HG03342 (cell line): ENCODE results near the gene PLEKHA5.

Experiments
- ATAC-seq: cut with Tn5 transposase; IDR thresholded peaks from one replicate; pipeline ENCODE4 v1.9.1; 2021; ENCODE audit warnings: mild to moderate bottlenecking, moderate library complexity; ENCODE audit not compliant: unreplicated experiment

PLEKHA5 gene

GRCh38 chr12:19196959-19197630 lies 67.6 kb downstream of the PLEKHA5 start:
- ATAC-seq, result no peak

GRCh38 chr12:19198272-19198671 lies 68.7 kb downstream of the PLEKHA5 start:
- no peak for ATAC-seq

- ATAC-seq, result no peak
Measured at GRCh38 chr12:19199332-19199731, 69.8 kb downstream of the PLEKHA5 start.

- ATAC-seq, result no peak
Measured at GRCh38 chr12:19200261-19200660, 70.7 kb downstream of the PLEKHA5 start.

- no peak for ATAC-seq
Measured at GRCh38 chr12:19201661-19202060, 72.1 kb downstream of the PLEKHA5 start.

- ATAC-seq, result no peak
Measured at GRCh38 chr12:19203013-19203412, 73.5 kb downstream of the PLEKHA5 start.

- ATAC-seq, result no peak
Measured at GRCh38 chr12:19203539-19204506, 74.3 kb downstream of the PLEKHA5 start.

- no peak for ATAC-seq
Measured at GRCh38 chr12:19205120-19205519, 75.6 kb downstream of the PLEKHA5 start.

GRCh38 chr12:19206493-19207077 lies 77.1 kb downstream of the PLEKHA5 start:
- no peak for ATAC-seq

- ATAC-seq, result no peak
Measured at GRCh38 chr12:19208456-19208855, 78.9 kb downstream of the PLEKHA5 start.

- ATAC-seq, result no peak
Measured at GRCh38 chr12:19209661-19210060, 80.1 kb downstream of the PLEKHA5 start.

GRCh38 chr12:19211802-19212201 lies 82.3 kb downstream of the PLEKHA5 start:
- no peak for ATAC-seq

- no peak for ATAC-seq
Measured at GRCh38 chr12:19212245-19212644, 82.7 kb downstream of the PLEKHA5 start.

GRCh38 chr12:19214020-19214419 lies 84.5 kb downstream of the PLEKHA5 start:
- ATAC-seq, result no peak

- ATAC-seq, result no peak
Measured at GRCh38 chr12:19215115-19215514, 85.6 kb downstream of the PLEKHA5 start.

GRCh38 chr12:19217446-19217845 lies 87.9 kb downstream of the PLEKHA5 start:
- ATAC-seq, result no peak

GRCh38 chr12:19220205-19220604 lies 90.7 kb downstream of the PLEKHA5 start:
- no peak for ATAC-seq

GRCh38 chr12:19220852-19221466 lies 91.4 kb downstream of the PLEKHA5 start:
- no peak for ATAC-seq

- ATAC-seq, result no peak
Measured at GRCh38 chr12:19222558-19222957, 93.0 kb downstream of the PLEKHA5 start.

GRCh38 chr12:19223018-19223417 lies 93.5 kb downstream of the PLEKHA5 start:
- no peak for ATAC-seq

GRCh38 chr12:19223695-19224094 lies 94.2 kb downstream of the PLEKHA5 start:
- ATAC-seq, result no peak
